Ovary (tissue), 3 donors: ENCODE measurements around the gene FHOD3.

Experiments
- CTCF ChIP-seq, 3 donors: fragments of 450-650 bp in 2 of 3; fragments of 200-600 bp in 1 of 3; IDR thresholded peaks; one replicate each; pipeline versions ENCODE4 v1.5.1 to v1.8.0; 2016 to 2022; ENCODE audit warnings: antibody characterized with exemption in 3 of 3, mild to moderate bottlenecking in 1 of 3
- EP300 ChIP-seq: sonication (generic); formaldehyde crosslinking; IDR thresholded peaks from one replicate; pipeline ENCODE4 v1.6.1; 2017; ENCODE audit warnings: antibody characterized with exemption
- POLR2A ChIP-seq: fragments of 450-650 bp; IDR thresholded peaks from one replicate; pipeline ENCODE4 v1.6.1; 2017; ENCODE audit warnings: antibody characterized with exemption, mild to moderate bottlenecking, moderate library complexity
- donor health status: DM: no; HTN: no; CAD: no.

- no peak for TF ChIP-seq CTCF (IDR thresholded peaks at IDR 0.05)
- no peak for TF ChIP-seq POLR2A
- no peak for TF ChIP-seq EP300
These were observed 271.0 kb downstream of the FHOD3 start for GRCh38 chr18:36568487-36568886.
